ENCODE data around the gene NME7. TPM values are rescaled to one million over a fixed set of nuclear protein-coding genes. Genes with fewer than 3 reads are reported as not detected.
"Not testable (repeated sequence)": the region's sequence is repeated elsewhere in the genome, so short reads cannot be mapped to it uniquely, and the experiment has no call there.

The NME7 gene
- total and polyA plus RNA-seq, 4 donors, result 6.2 to 43.7 (median 18.0) TPM

DNA sequence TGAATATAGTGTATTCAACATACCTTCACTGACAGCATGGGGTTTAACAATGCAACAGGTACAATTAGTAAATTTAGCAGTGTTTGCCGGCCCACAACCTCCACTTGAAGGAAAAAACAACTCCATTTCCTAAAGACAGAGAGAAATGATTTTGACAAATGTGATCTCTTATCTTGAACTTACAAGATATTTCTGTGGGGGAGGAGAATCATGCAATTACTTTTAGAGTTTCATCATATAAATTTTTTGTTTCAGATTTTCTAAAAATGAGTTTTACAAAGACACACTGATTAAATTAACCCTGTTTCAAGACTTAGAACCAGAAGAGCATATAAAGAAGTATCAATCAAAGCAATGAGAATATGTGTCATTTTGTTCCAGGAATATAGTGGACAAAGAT, 80.3 kb downstream of the NME7 start:
- Histone ChIP-seq H3K36me3 (ENCODE audit: control insufficient read depth in 4 of 4, insufficient read depth in 4 of 4, low read length in 4 of 4) (peaks cover 0 to 6% (median 3%) of the 10 kb centered on the region in 4 donors), H3K27ac (ENCODE audit: low read depth in 1 of 2, low read length in 1 of 2) (no peak overlapping the region), H3K27me3 (ENCODE audit: control insufficient read depth in 3 of 3, insufficient read depth in 3 of 3, low read length in 2 of 3) (no peaks in the 10 kb centered on the region), H3K9me3 (ENCODE audit: control insufficient read depth in 4 of 4, insufficient read depth in 3 of 4, low read length in 3 of 4) (no peaks in the 10 kb centered on the region), H3K4me3 (no peak overlapping the region), H3K9ac (ENCODE audit: insufficient read depth in 1 of 2, low read length in 2 of 2) (no peak overlapping the region), H3K4me1 (ENCODE audit: control insufficient read depth in 5 of 5, insufficient read depth in 5 of 5, low read length in 5 of 5) (no peaks in the 10 kb centered on the region)
- DNase-seq, result no peak
- TF ChIP-seq, protein P1, sequence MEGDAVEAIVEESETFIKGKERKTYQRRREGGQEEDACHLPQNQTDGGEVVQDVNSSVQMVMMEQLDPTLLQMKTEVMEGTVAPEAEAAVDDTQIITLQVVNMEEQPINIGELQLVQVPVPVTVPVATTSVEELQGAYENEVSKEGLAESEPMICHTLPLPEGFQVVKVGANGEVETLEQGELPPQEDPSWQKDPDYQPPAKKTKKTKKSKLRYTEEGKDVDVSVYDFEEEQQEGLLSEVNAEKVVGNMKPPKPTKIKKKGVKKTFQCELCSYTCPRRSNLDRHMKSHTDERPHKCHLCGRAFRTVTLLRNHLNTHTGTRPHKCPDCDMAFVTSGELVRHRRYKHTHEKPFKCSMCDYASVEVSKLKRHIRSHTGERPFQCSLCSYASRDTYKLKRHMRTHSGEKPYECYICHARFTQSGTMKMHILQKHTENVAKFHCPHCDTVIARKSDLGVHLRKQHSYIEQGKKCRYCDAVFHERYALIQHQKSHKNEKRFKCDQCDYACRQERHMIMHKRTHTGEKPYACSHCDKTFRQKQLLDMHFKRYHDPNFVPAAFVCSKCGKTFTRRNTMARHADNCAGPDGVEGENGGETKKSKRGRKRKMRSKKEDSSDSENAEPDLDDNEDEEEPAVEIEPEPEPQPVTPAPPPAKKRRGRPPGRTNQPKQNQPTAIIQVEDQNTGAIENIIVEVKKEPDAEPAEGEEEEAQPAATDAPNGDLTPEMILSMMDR (IDR thresholded peaks at IDR 0.05; ENCODE audit: control extremely low read depth, extremely low read depth), result no peak
- no peak for ATAC-seq (ENCODE audit: insufficient read depth, low FRiP score)
- 54 to 60% methylated on average over 1 of the region's 1 CpG for WGBS, 2 donors

DNA sequence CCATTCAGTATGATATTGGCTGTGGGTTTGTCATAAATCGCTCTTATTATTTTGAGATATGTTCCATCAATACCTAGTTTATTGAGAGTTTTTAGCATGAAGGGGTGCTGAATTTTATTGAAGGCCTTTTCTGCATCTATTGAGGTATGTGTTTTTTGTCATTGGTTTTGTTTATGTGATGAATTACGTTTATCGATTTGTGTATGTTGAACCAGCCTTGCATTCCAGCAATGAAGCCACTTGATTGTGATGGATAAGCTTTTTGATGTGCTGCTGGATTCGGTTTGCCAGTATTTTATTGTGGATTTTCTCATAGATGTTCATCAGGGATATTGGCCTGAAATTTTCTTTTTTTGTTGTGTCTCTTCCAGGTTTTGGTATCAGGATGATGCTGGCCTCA, 86.0 kb downstream of the NME7 start:
- 95 to 96% methylated on average over 4 of the region's 4 CpGs for WGBS, 2 donors

GRCh38 chr1:169271098-169271497, 96.5 kb downstream of the NME7 start:
- Histone ChIP-seq H3K27me3 (ENCODE audit: control insufficient read depth in 3 of 3, insufficient read depth in 3 of 3, low read length in 2 of 3) (no peaks in the 10 kb centered on the region), H3K9ac (ENCODE audit: insufficient read depth in 1 of 2, low read length in 2 of 2) (no peak overlapping the region), H3K9me3 (ENCODE audit: control insufficient read depth in 4 of 4, insufficient read depth in 3 of 4, low read length in 3 of 4) (no peaks in the 10 kb centered on the region), H3K4me3 (no peak overlapping the region), H3K27ac (ENCODE audit: low read depth in 1 of 2, low read length in 1 of 2) (no peak overlapping the region), H3K4me1 (ENCODE audit: control insufficient read depth in 5 of 5, insufficient read depth in 5 of 5, low read length in 5 of 5) (peaks cover 0 to 5% (median 0%) of the 10 kb centered on the region in 5 donors), H3K36me3 (ENCODE audit: control insufficient read depth in 4 of 4, insufficient read depth in 4 of 4, low read length in 4 of 4) (no peaks in the 10 kb centered on the region)
- ATAC-seq (ENCODE audit: insufficient read depth, low FRiP score) (no peak), DNase-seq (peak in 2 of 3 donors; percentile 76 to 79)
- TF ChIP-seq, protein P1 (IDR thresholded peaks at IDR 0.05; ENCODE audit: control extremely low read depth, extremely low read depth), result no peak
- 30 to 48% methylated on average over 2 of the region's 2 CpGs for WGBS, 2 donors

More for the DNA sequence above, 86.0 kb downstream of the NME7 start:
- ATAC-seq (ENCODE audit: insufficient read depth, low FRiP score); H3K36me3 ChIP-seq (ENCODE audit: control insufficient read depth in 4 of 4, insufficient read depth in 4 of 4, low read length in 4 of 4); H3K9me3 ChIP-seq (ENCODE audit: control insufficient read depth in 4 of 4, insufficient read depth in 3 of 4, low read length in 3 of 4); H3K27ac ChIP-seq (ENCODE audit: low read depth in 1 of 2, low read length in 1 of 2); H3K4me1 ChIP-seq (ENCODE audit: control insufficient read depth in 5 of 5, insufficient read depth in 5 of 5, low read length in 5 of 5); H3K27me3 ChIP-seq (ENCODE audit: control insufficient read depth in 3 of 3, insufficient read depth in 3 of 3, low read length in 2 of 3); H3K4me3 ChIP-seq; H3K9ac ChIP-seq (ENCODE audit: insufficient read depth in 1 of 2, low read length in 2 of 2); DNase-seq: not testable (repeated sequence)

DNA sequence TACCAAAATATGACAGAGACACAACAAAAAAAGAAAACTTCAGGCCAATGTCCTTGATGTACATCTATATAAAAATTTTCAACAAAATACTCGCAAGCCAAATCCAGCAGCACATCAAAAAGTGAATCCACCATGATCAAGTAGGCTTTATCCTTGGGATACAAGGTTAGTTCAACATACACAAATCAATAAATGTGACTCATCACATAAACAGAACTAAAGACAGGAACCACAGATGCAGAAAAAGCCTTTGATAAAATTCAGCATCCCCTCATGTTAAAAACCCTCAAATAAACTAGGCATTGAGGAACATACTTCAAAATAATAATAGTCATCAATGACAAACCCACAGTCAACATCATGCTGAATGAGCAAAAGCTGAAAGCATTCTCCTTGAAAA, 101.5 kb downstream of the NME7 start:
- peaks cover 0 to 2% (median 0%) of the 10 kb centered on the region in 5 donors for H3K4me1 ChIP-seq (ENCODE audit: control insufficient read depth in 5 of 5, insufficient read depth in 5 of 5, low read length in 5 of 5)
- no peak overlapping the region for H3K27ac ChIP-seq (ENCODE audit: low read depth in 1 of 2, low read length in 1 of 2)
- H3K9me3 ChIP-seq (ENCODE audit: control insufficient read depth in 4 of 4, insufficient read depth in 3 of 4, low read length in 3 of 4), result no peaks in the 10 kb centered on the region
- H3K4me3 ChIP-seq, result no peak overlapping the region
- TF ChIP-seq, protein P1 (IDR thresholded peaks at IDR 0.05; ENCODE audit: control extremely low read depth, extremely low read depth), result no peak
- no peak overlapping the region for H3K9ac ChIP-seq (ENCODE audit: insufficient read depth in 1 of 2, low read length in 2 of 2)
- DNase-seq (no peak), ATAC-seq (ENCODE audit: insufficient read depth, low FRiP score) (no peak)
- WGBS, 2 donors, result 88 to 94% methylated on average over 1 of the region's 1 CpG
- no peaks in the 10 kb centered on the region for H3K27me3 ChIP-seq (ENCODE audit: control insufficient read depth in 3 of 3, insufficient read depth in 3 of 3, low read length in 2 of 3)
- H3K36me3 ChIP-seq (ENCODE audit: control insufficient read depth in 4 of 4, insufficient read depth in 4 of 4, low read length in 4 of 4), result no peaks in the 10 kb centered on the region

Measured in lung (tissue), 12 donors.